ENCODE data around the gene TNNI3.

The TNNI3 gene

DNA sequence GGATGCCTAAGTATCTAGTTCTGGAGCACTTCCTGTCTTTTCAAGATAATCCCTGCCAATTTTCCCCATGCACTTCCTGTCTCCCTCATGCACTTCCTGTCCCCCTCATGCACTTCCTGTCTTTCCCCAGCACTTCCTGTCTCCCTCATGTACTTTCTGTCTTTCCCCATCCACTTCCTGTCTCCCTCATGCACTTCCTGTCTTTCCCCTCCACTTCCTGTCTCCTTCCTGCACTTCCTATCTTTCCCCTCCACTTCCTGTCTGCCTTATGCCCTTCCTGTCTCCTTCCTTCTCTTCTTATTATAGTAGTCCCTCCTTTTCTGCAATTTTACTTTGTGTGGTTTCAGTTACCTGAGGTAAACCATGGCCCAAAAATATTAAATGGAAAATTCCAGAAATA is 5.5 kb downstream of the TNNI3 start:
- Histone ChIP-seq H3K27ac (no peak overlapping the region), H3K4me3 (no peak overlapping the region)

DNA sequence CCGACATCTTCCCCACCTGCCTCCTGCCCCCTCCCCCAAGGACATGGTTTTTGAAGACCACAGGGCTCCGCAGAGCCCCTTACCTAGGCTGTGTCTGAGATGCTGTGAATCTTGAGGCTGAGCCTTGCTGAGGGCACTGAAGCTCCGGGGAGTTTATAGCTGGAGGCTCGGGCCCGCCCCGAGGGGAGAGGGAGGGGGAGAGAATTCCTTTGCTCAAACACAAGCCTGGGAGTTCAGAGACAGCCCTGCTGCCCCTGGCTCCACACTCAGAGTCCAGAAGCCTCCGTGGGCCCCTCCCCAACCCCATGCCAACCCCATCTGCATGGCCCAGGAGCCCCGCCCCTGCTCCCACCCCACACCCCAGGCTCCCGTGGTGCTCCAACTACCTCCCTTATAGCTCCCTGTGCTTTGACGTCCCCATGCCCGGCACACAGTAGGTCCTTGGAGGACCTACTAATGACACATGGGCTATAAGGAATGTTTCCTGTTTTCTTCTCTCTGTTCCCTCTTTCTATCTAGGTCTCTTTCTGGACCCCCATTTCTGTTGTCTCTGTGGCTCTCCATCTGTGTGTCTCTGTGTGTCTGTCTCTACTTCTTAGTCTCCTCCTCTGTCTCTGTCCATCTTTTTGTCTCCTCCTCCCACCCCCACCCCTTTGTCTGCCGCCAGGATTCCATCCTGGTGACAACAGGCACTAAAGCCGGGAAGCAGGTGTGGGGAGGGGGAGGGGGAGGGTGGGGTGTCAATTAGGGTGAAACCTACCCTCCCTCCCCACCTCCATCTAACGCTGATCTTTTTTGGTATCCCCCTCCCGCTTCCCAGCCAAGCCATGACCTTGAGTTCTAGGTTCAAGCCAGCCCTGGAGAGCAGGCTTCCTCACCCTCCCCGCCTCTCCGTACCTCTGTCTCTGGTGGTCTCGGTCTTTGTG is 8.2 kb downstream of the TNNI3 start, which contains the start of gene TNNT1:
TNNT1 (minus strand) TSS at position 129 of the 926 bp plus-strand sequence. CDS start 2,049 bp downstream, outside the sequence.
- no peak within 1 kb of the TSS for H3K4me3 ChIP-seq

DNA sequence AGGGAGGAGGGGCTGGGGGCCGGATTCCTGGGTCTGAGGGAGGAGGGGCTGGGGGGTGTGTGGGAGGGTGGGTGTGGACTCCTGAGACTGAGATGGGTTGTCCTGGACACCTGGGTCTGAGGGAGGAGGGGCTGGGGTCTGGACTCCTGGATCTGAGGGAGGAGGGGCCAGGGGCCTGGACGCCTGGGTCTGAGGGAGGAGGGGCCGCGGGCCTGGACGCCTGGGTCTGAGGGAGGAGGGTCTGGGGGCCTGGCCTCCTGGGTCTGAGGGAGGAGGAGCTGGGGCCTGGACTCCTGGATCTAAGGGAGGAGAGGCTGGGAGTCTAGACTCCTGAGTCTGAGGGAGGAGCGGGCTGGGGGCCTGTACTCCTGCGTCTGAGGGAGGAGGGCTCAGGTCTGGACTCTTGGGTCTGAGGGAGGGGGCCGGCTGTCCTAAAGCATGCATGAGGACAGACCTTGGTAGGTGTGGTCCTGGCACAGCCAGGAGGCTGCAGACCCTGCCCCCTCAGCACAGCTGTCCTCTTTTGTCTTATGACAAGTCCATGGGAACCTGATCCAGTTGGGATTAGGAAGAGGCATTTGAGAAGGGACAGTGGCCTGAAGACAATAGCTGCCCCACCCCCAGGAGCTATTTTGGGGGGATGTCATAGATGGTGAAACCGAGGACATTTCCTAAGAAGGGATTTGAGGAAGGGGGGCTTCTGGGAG is 9.8 kb downstream of the TNNI3 start:
- Histone ChIP-seq H3K4me3 (no peak overlapping the region), H3K27ac (no peak overlapping the region)

More for the DNA sequence above, 8.2 kb downstream of the TNNI3 start, which contains the start of gene TNNT1:
- no peak within 1 kb of the TSS for H3K27ac ChIP-seq

DNA sequence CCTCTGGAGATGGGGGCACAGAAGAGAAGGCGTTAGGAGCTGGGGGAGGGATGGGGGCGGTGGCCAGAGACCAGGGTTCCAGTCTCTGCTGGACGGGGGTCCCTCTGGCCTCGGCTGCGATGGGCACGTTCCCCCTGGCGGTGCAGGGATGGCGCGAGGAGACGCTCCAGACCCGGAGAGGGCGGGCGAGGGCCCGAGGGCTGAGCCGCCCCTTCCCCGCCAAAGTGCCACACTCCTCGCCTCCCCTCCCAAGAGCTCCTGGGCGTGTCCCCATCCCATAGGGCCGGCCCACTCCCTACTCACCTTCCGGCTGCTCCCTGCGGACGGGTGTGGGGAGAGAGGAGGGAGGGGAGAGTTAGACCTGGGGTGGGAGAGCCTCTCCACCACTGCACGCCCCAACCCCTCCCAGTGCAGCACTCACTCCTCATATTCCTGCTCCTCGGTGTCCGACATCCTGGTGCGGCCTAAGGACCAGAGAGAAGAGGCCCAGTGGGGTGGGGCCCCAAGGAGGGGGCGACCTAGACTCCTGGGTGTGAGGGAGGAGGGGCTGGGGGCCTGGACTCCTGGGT is 10.7 kb downstream of the TNNI3 start:
- H3K27ac ChIP-seq = peak overlapping the region in 1 of 21 experiments; percentile 40
- peak overlapping the region in 5 of 7 experiments; percentile 2 to 39 (median 12) for H3K4me3 ChIP-seq

DNA sequence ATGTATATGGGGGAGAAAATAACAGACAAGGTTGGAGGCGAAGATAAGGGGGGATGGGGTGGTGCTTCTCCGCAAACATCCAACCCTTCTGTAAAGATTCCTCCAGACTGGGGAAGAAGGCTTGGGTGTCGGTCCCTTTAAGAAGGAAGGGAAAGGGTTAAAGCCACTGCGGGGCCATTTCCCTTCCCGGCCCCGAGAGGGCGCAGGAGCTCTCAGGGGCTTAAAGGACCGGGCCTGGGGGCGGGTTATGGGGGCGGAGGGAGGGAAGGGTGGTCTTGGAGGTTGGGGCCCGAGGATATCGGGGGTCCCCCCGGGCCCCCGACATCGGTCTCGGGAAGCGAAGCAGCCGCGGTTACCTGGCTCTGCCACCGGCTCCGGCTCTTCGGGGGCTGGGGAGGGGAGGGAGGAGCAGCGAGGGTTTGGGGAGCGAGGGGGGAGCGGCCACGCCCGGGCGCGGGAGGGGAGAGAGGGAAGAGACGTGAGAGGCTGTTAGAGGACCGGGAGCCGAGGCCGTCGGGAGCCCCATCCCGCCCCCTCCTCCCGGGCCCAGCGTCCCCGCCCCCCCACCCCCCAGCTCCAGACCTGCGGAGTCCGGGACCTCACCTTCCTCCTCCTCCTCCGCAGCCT is 11.3 kb downstream of the TNNI3 start:
- H3K4me3 ChIP-seq = peak overlapping the region in 5 of 7 experiments; percentile 2 to 39 (median 12)
- peak overlapping the region in 2 of 21 experiments; percentile 12 to 40 for H3K27ac ChIP-seq

DNA sequence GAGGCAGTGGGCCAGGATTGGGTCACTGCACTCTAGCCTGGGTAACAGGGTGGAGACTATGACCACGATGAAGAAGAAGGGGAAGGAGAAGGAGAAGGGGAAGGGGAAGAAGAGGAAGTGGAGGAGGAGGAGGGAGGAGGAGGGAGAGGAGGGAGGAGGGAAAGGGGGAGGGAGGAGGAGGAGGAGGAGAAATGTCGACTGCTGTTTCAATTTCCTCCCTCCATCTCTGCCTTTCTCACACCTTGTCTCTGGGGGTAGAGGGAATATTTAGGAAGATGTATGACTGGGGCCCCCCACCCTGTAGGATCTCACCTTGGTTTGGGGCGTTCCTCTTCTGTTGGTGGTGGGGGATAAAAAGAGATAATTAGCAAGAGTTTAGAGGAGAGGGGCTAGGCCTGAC is 12.3 kb downstream of the TNNI3 start:
- Histone ChIP-seq H3K27ac (no peak overlapping the region), H3K4me3 (no peak overlapping the region)

DNA sequence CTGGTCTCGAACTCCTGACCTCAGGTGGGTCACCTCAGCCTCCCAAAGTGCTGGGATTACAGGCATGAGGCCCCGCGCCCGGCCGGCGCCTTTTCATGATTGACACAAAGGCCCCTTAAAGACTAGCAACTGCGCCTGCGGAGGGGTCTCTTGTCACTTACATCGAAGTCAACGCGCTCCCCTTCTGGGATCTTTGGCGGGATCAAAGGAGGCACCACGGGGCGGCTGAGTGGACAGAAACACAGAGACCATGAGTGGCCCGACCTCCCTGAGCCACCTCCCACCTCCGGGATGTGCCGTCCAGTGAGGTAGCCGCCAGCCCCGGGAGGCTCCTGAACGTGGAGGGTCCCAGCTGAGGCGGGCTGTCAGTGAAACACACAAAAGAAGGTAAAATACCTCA is 15.8 kb downstream of the TNNI3 start:
- H3K4me3 ChIP-seq = no peak overlapping the region
- H3K27ac ChIP-seq = no peak overlapping the region

DNA sequence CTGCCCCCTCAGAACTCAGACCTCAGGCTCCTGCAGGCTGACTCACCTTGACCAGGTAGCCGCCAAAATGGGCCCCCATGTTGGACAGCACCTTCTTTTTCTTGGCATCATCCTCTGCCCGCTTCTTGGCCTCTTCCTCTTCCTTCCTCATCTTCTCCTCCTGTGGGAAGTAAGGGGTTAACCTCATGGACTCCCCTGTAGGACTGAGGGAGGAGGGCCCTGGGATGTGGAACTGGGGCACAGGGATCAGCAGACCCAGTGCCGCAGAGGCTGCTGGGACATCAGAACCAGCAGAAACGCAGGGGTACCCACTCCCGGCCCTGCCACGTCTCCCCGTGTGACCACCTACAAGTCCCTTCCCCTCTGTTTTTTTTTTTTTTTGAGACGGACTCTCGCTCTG is 19.6 kb downstream of the TNNI3 start:
- no peak overlapping the region for H3K27ac ChIP-seq
- no peak overlapping the region for H3K4me3 ChIP-seq

DNA sequence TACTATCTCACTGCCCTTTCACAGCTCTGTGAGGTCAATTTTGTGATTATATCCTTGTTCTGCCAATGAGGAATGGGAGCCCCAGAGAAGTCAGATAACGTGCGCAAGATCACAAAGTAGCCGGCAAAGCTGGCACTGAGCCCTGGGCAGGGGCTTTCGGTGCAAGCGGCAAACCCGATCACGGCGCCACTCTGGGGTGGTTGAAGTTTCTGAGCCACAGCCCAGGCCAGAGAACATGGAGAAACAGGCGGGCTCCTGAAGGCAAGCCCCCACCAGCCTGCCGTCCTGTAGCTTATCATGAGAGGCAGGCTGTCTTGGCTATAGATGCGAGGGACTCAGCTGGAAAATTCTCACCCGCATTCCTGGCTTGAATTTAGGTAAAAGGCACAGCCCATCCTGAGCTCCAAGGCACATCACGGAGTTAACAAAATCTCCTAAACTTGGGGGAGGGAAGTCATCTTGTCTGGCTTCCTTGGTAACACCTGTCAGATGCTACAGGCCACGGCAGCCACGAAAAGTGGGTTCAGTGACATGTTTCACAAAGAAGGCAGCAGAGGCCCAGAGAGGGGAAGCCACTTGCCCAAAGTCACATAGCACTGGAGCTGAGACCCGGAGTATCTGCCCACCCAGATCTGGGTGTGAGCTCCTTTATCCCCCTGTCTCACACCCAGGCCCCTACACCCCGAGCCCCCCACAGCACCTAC is 21.0 kb downstream of the TNNI3 start:
- H3K4me3 ChIP-seq = no peak overlapping the region
- no peak overlapping the region for H3K27ac ChIP-seq

DNA sequence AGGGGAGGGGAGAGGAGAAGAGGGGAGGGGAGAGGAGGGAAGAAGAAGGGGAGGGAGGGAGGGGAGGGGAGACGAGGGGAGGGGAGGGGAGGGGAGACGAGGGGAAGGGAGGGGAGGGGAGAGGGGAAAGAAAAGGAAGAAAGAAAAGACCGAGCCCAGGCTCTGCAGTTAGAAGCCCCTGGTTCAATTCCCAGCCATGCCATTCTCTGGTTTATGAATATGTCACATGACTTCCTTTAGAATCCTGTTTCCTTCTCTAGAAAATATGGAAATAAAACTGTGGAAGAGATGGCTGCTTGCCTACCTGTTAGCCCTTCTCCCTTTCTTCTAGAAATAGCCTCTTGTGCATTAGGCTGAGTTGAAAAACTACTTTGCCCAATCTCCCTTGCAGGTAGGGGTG is 22.8 kb downstream of the TNNI3 start:
- Histone ChIP-seq H3K4me3 (no peak overlapping the region), H3K27ac (no peak overlapping the region)

DNA sequence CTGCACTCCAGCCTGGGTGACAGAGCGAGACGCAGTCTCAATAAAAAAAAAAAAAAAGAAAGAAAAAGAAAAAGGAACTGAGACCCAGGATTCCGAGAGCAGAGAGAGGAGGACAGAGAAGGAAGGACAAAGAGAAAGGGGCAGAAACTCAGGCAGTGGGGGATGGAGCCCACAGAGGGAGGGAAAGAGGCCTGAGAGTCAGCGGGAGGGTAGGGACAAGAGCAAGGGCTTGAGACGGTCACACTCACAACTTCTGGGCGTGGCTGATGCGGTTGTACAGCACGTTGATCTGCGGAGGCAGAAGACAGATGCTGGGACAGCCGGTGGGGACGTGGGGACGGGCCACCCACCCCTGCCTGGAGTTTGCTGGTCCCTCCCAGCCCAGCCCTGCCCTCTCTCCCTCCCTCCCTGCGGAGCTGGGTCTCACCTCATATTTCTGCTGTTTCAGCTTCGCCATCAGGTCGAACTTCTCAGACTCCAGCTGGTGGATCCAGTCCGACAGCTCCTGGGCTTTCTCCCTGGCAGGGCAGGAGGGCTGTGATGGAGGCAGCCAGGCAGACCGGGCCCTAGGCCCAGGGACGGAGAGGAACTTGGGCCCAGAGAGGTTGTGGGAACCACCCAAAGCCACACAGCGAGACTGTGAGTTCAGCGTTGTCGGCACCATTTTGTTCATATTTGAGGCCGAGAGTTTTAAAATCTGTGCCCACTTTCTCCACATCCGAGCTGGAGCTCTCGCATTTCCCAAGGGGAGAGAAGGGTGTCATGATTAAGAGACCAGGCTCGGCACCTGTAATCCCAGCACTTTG is 23.7 kb downstream of the TNNI3 start:
- Histone ChIP-seq H3K4me3 (no peak overlapping the region), H3K27ac (no peak overlapping the region)

DNA sequence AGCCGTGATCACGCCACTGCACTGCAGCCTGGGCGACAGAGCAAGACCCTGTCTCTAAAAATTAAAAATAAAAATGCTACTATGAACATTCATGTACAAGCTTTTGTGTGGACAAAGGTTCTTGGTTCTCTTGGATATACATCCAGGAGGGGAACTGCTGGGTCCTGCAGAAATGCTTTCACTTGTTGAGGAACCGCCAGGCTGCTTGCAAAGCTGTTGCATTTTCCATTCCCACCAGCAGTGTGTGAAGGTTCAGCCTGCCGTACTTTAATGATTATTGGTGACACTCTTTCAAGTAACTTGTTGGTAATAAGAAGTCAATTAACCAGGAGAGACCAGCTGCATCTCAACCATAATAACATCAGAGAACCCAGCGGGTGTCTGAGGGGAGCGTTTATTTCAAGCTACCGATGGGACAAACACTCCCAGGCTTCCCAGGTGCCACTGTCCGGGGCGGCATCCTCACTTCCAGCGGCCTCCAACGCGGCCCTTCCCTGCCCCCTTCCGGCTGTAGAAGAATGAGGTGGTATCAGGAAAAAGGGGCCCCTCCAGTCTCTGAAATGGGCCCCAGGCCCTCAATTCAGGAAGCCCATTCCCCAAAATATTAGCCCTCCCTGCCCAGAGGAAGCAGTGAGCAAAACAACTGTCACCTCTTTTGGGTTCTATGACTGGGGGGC is 24.9 kb downstream of the TNNI3 start:
- no peak overlapping the region for H3K27ac ChIP-seq
- no peak overlapping the region for H3K4me3 ChIP-seq

DNA sequence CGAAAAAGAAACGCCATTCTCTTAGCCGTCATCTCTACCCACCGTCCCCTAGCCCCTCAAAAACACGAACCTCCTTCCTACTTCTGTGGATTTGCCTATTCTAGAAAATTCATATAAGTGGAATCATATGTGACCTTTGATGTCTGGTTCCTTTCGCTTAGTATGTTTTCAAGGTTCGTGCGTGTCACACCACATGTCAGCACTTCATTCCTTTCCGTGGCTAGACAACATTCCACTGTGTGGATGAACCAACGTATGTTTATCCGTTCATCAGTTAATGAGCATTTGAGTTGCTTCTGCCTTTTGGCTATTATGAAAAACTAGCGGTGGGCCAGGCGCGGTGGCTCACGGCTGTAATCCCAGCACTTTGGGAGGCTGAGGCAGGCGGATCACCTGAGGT is 26.1 kb downstream of the TNNI3 start:
- no peak overlapping the region for H3K27ac ChIP-seq
- no peak overlapping the region for H3K4me3 ChIP-seq

DNA sequence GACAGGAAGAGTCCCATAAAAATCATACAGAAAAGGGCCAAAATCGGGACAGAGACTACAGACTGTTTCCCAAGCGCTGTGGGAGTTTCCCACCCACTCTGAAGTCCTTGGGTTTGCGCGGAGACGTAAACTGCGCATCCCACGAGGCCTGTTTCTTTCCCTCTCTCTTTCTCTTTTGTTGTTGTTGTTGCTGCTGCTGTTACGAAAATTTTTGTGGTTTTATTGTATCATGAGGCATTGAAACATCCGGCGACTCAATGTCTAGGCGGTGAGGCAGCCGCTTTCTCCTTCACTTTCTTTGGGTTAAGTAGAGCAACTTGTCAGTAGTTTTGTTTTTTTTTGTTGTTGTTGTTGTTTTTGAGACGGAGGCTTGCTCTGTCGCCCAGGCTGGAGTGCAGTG is 38.5 kb downstream of the TNNI3 start:
- Histone ChIP-seq H3K27ac (peak overlapping the region in 1 of 21 experiments; percentile 89), H3K4me3 (peak overlapping the region in 2 of 7 experiments; percentile 85 to 90)

DNA sequence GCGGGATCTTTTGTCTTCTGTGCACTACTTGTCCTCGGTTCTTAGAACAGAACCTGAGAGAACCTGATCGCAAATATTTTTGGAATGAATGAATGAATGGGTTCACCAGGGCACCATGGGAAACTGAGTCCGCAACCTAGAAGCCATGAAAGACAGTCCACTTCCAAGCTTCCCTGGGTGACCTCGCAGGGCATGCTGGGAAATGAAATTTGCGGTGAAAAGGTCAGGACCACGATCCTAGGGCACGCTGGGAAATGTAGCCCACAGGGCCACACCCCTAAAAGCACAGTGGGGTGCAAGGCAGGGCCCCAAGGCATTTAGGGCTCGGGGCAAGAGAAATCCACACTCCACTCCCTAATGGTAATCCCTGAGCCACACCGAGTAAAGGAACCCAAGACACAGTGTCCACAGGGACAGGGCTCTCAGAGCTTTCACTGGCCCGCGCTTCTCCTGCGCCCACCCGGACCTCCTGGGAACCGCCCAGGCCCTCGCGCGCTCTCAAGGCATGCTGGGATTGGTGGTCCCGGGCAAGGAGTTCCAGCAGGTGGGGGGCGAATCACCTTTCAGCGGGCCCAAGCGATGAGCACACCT is 39.0 kb downstream of the TNNI3 start:
- Histone ChIP-seq H3K27ac (peak overlapping the region in 15 of 21 experiments; percentile 46 to 89 (median 74)), H3K4me3 (peak overlapping the region; percentile 42 to 90 (median 85))

DNA sequence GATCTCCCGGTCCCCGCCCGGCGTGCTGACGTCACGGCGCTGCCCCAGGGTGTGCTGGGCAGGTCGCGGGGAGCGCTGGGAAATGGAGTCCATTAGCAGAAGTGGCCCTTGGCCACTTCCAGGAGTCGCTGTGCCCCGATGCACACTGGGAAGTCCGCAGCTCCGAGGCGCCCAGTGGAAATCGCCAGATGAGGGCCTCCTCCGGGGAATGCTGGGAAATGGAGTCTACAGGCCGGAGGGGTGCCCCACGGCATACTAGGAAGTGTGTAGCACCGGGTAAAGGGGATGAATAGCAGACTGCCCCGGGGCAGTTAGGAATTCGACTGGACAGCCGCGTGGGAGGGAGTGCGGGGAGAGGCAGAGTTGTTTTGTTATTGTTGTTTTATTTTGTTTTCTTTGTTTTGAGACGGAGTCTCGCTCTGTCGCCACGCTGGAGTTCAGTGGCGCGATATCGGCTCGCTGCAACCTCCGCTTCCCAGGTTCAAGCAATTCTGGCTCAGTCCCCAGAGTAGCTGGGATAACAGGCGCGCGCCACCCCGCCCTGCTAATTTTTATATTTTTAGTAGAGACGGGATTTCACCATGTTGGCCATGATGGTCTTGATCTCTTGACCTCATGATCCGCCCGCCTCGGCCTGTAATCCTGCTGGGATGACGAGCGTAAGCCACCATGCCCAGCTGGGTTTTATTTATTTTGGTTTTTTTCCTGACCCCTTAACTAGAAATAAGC is 39.7 kb downstream of the TNNI3 start:
- Histone ChIP-seq H3K4me3 (peak overlapping the region; percentile 42 to 90 (median 85)), H3K27ac (peak overlapping the region in 20 of 21 experiments; percentile 46 to 89 (median 74))

Measured in skin epidermis (tissue), 12 donors.